GM19467 (cell line): ENCODE results near the gene SERTAD2.

Source experiments
- ATAC-seq: cut with Tn5 transposase; IDR thresholded peaks from one replicate; pipeline ENCODE4 v1.9.1; 2021; ENCODE audit warnings: mild to moderate bottlenecking, moderate library complexity; ENCODE audit not compliant: unreplicated experiment

Gene SERTAD2

GRCh38 chr2:64586883-64587481 is 66.7 kb downstream of the SERTAD2 start:
- no peak for ATAC-seq

GRCh38 chr2:64586054-64586453 is 67.7 kb downstream of the SERTAD2 start:
- no peak for ATAC-seq

GRCh38 chr2:64582774-64583340 is 70.9 kb downstream of the SERTAD2 start:
- peak; percentile 72 for ATAC-seq

GRCh38 chr2:64581777-64582539 is 71.8 kb downstream of the SERTAD2 start:
- peak; percentile 37 for ATAC-seq
